DND-41 (cell line): ENCODE measurements around the gene B4GALT1.

Experiments used
- ATAC-seq: fragments of 200-7000 bp; cut with Tn5 transposase; 3 replicates; pipeline ENCODE4 v1.9.1; 2021; ENCODE audit warnings: low read depth; ENCODE audit not compliant: insufficient read depth
- DNase-seq: peaks from one replicate; pipeline ENCODE4 v3.0.0-alpha.2; 2020
- H2AFZ ChIP-seq: 2 replicates; pipeline ENCODE4 v1.6.0; 2012; ENCODE audit warnings: low read depth, low read length
- H3K27ac ChIP-seq: 2 replicates; pipeline ENCODE4 v1.5.1; 2012; ENCODE audit warnings: low read length, inconsistent platforms
- H3K27me3 ChIP-seq: fragments of 200-600 bp; sonication (generic); 2 replicates; pipeline ENCODE4 v1.6.0; 2012; ENCODE audit warnings: low read length, mild to moderate bottlenecking, inconsistent platforms; ENCODE audit not compliant: insufficient read depth, poor library complexity
- H3K36me3 ChIP-seq: 2 replicates; pipeline ENCODE4 v1.5.1; 2012; ENCODE audit warnings: low read length, inconsistent platforms; ENCODE audit not compliant: insufficient read depth
- H3K4me1 ChIP-seq: 2 replicates; pipeline ENCODE4 v1.5.1; 2012; ENCODE audit warnings: mild to moderate bottlenecking, low read length; ENCODE audit not compliant: insufficient read depth
- H3K4me2 ChIP-seq: 2 replicates; pipeline ENCODE4 v1.6.0; 2012; ENCODE audit warnings: mild to moderate bottlenecking, moderate library complexity, low read length, inconsistent platforms; ENCODE audit not compliant: insufficient read depth
- H3K4me3 ChIP-seq, 2 experiments: fragments of 200-600 bp in 1 of 2; shearing (Covaris generic) in 1 of 2; 2 replicates each; pipeline ENCODE4 v1.5.1; 2012 to 2016; ENCODE audit warnings: inconsistent platforms in 2 of 2, low read length in 2 of 2, mild to moderate bottlenecking in 2 of 2, low read depth in 1 of 2, moderate library complexity in 1 of 2
- H3K79me2 ChIP-seq: 2 replicates; pipeline ENCODE4 v1.6.0; 2012; ENCODE audit warnings: low read length, inconsistent platforms; ENCODE audit not compliant: insufficient read depth
- H3K9ac ChIP-seq: 2 replicates; pipeline ENCODE4 v1.6.0; 2012; ENCODE audit warnings: low read depth, mild to moderate bottlenecking, inconsistent platforms, low read length, moderate library complexity
- H3K9me3 ChIP-seq: 2 replicates; pipeline ENCODE4 v1.5.1; 2012; ENCODE audit warnings: low read length, moderate library complexity, mild to moderate bottlenecking, inconsistent platforms; ENCODE audit not compliant: insufficient read depth, severe bottlenecking
- H4K20me1 ChIP-seq: 2 replicates; pipeline ENCODE4 v1.6.0; 2012; ENCODE audit warnings: low read length; ENCODE audit not compliant: insufficient read depth
- EZH2 ChIP-seq: IDR thresholded peaks from 3 replicates; pipeline ENCODE4 v1.6.1; 2012; ENCODE audit warnings: borderline replicate concordance, low read depth, mild to moderate bottlenecking, moderate library complexity, low read length, inconsistent platforms; ENCODE audit not compliant: severe bottlenecking
- TF ChIP-seq, protein P1 (sequence below): IDR thresholded peaks from 2 replicates; pipeline ENCODE4 v1.5.1; 2012; ENCODE audit warnings: borderline replicate concordance, low read length, moderate library complexity, mild to moderate bottlenecking; ENCODE audit not compliant: poor library complexity, severe bottlenecking; ENCODE audit errors: extremely low read depth

Gene B4GALT1

DNA sequence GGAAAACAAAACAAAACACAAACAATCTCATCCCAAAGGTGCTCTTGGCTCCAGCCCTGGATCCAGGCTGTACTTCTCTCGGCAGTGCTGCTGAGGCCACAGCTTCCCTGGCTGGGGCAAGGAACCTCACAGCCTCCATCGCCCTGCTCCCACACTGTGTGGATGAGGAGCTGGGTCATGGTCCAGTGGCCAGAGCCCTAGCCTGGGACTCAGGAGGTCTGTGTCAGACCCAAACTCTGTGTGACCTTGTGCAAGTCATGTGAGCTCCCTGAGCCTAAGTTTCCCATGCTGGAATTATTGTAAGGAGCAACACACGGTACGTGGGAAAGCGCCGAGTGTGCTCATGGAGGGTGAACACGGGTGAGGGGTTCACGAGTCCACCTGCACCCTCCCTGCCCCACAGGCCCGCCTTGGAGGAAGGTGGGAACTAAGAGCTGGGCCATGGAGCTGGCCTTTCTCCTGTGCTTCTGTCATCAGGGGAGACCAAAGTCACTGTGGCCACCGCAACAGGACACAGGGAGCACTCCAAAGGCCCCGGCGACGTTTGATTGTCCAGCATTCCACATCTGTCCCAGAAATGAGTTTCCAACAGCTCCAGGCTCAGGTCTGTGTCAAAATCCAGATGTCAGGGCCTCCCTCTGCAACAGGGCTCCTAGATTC, 64.5 kb downstream of the B4GALT1 start:
- Histone ChIP-seq H3K4me2 (no peak overlapping the region), H3K4me3 (no peak overlapping the region), H3K27ac (no peak overlapping the region), H4K20me1 (no peaks in the 10 kb centered on the region), H3K79me2 (no peaks in the 10 kb centered on the region), H3K36me3 (no peaks in the 10 kb centered on the region), H3K27me3 (no peaks in the 10 kb centered on the region), H2AFZ (no peak overlapping the region), H3K4me1 (no peaks in the 10 kb centered on the region), H3K9me3 (no peaks in the 10 kb centered on the region), H3K9ac (no peak overlapping the region)
- no peak for DNase-seq
- no peak for ATAC-seq
- TF ChIP-seq, protein P1, sequence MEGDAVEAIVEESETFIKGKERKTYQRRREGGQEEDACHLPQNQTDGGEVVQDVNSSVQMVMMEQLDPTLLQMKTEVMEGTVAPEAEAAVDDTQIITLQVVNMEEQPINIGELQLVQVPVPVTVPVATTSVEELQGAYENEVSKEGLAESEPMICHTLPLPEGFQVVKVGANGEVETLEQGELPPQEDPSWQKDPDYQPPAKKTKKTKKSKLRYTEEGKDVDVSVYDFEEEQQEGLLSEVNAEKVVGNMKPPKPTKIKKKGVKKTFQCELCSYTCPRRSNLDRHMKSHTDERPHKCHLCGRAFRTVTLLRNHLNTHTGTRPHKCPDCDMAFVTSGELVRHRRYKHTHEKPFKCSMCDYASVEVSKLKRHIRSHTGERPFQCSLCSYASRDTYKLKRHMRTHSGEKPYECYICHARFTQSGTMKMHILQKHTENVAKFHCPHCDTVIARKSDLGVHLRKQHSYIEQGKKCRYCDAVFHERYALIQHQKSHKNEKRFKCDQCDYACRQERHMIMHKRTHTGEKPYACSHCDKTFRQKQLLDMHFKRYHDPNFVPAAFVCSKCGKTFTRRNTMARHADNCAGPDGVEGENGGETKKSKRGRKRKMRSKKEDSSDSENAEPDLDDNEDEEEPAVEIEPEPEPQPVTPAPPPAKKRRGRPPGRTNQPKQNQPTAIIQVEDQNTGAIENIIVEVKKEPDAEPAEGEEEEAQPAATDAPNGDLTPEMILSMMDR, result no peak
- TF ChIP-seq EZH2, result no peak

DNA sequence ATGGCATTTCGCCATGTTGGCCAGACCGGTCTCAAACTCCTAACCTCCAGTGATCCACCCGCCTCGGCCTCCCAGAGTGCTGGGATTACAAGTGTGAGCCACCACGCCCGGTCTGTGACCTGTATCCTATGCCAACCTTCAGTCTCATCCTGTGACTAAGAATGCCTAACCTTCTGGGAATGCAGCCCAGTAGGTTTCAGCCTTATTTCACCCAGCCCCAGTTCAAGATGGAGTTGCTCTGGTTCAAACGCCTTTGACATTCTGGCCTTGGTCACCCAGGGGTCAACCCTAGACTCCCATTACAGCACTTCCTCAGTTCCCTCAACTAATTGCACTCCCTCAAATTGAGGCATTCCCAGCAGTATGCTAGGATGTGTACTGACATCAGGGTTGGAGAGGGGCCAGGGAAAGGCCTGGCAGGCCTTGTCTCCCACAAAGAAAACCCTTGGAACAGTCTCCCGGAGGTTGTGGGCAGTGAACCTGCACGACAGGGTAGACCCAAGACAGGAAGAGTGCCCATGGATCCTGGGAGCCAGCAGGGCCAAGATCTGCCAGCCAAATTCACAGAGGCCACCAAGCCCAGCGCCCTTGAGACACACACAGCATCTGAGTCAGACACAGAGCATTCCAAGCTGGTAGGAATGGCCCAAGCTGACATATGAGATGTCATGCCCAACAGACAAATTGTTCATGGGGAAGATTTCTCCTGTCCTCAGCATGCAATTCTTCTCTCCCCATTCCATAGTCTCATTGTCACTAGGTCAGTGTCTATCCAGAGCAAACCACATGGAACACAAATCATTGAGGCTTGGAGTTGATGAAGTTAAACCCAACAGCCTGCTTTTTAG, 65.8 kb downstream of the B4GALT1 start:
- Histone ChIP-seq H3K9ac (no peak overlapping the region), H3K4me2 (no peak overlapping the region), H3K4me3 (no peak overlapping the region), H3K27ac (no peak overlapping the region), H3K9me3 (no peaks in the 10 kb centered on the region), H3K36me3 (no peaks in the 10 kb centered on the region), H3K27me3 (no peaks in the 10 kb centered on the region), H3K79me2 (no peaks in the 10 kb centered on the region), H3K4me1 (no peaks in the 10 kb centered on the region), H4K20me1 (no peaks in the 10 kb centered on the region), H2AFZ (no peak overlapping the region)
- TF ChIP-seq EZH2, result no peak
- TF ChIP-seq, protein P1, result no peak
- ATAC-seq (no peak), DNase-seq (no peak)

DNA sequence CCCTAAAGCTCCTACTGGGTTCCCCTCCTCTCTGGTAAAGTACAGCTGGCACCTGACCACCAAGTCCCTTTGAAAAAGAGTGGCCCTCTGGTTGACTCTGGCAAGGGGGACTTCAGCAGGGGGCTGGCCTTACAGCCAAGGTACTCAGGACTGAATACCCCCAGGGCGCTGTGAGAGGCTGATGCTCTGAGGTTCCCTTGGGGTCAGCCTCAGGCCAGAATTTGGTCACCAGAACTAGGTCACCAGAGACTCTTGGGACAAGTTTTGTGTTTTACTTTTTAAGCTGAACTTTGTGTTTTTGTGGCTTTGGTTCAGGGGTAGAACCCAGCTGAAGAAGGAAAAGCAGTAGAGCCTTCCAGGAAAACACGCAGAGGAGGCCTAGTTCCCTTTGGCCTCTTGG, 67.4 kb downstream of the B4GALT1 start:
- H3K4me1 ChIP-seq, result no peaks in the 10 kb centered on the region
- H3K27ac ChIP-seq, result no peak overlapping the region
- ATAC-seq (no peak), DNase-seq (no peak)
- no peak overlapping the region for H3K4me2 ChIP-seq
- no peak for TF ChIP-seq EZH2
- TF ChIP-seq, protein P1, result no peak
- no peaks in the 10 kb centered on the region for H3K9me3 ChIP-seq
- H3K9ac ChIP-seq, result no peak overlapping the region
- no peaks in the 10 kb centered on the region for H3K79me2 ChIP-seq
- no peaks in the 10 kb centered on the region for H4K20me1 ChIP-seq
- no peaks in the 10 kb centered on the region for H3K36me3 ChIP-seq
- H3K4me3 ChIP-seq, result no peak overlapping the region
- no peaks in the 10 kb centered on the region for H3K27me3 ChIP-seq
- H2AFZ ChIP-seq, result no peak overlapping the region
